Measurements from ENCODE around the gene ACAD10.

- TF ChIP-seq CTCF (IDR thresholded peaks at IDR 0.05; ENCODE audit: low read length) (no peak), EZH2phosphoT487 (IDR thresholded peaks at IDR 0.05; ENCODE audit: low read length) (no peak)
Measured at GRCh38 chr12:111777345-111778045, 91.6 kb downstream of the ACAD10 start.

All from MM.1S (cell line).